SH-SY5Y (cell line): ENCODE results near the gene PCSK4.

Experiments
- GATA2 ChIP-seq: IDR thresholded peaks from 2 replicates; pipeline ENCODE4 v1.6.1; 2011; ENCODE audit warnings: mild to moderate bottlenecking, low read depth, low read length
- GATA3 ChIP-seq: IDR thresholded peaks from 2 replicates; pipeline ENCODE4 v1.6.1; 2011; ENCODE audit warnings: low read depth, mild to moderate bottlenecking, low read length, moderate library complexity

DNA sequence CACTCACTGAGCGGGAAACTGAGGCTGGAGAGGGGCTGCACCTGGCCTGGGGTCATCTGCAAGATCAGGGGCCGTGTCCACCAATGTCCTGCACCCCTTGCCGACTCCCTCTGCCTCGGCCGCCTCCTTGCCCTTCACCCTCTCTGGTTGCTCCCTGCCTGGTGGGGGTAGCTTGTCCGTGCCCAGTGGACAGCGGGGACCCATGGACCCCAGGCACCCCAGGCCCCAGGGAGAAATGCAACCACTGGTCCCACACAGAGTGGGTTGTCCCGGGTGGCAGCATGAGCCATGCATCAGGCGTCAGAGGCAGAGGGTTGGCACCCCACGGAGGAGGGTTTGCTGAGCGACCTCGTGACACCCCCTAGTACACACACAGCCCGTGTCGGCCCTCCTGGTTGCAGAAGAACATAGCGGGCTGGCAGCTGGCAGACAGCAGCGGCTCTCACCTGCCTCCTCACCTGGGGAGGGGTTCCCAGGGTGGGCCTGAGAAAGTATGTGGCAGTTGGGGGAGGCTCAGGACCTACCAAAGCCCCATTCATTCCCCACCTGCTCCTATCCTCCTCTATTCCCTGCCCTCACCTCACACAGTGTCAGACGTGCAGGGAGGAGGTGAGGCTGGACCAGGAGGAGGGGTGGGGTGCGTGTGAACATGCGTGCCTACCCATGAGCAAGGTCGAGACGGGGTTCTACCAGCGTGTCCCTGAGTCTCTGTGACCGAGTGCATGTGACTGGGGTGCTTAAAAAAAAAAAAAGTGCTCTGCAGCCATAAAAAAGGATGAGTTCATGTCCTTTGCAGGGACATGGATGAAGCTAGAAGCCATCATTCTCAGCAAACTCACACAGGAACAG is 14.0 kb upstream of the PCSK4 start:
- TF ChIP-seq GATA2 (no peak), GATA3 (no peak)
